ENCODE data around the gene NXPE3. TPM values are rescaled to one million over a fixed set of nuclear protein-coding genes. Genes with fewer than 3 reads are reported as not detected.
A peak's percentile ranks its signal among the peaks of the same experiment; 100 is the strongest.

NXPE3 gene
- total RNA-seq, result 10 to 100 TPM; 17.0 to 27.1 (median 21.1) TPM
- total RNA-seq (2013), result 10.9 TPM

- WGBS (ENCODE audit: insufficient coverage), result under 1% methylated on average over 78 of the region's 78 CpGs
- Histone ChIP-seq H3K4me3 (ENCODE audit: low read length) (peak within 1 kb of the TSS; percentile 82), H3K4me1 (ENCODE audit: control insufficient read depth, insufficient read depth, low read length) (peaks cover 16% of the 10 kb centered on the region), H3K27ac (ENCODE audit: low read length) (peak within 1 kb of the TSS; percentile 95), H3K27me3 (ENCODE audit: control insufficient read depth, insufficient read depth, low read length) (no peaks in the 10 kb centered on the region), H3K36me3 (ENCODE audit: control insufficient read depth, insufficient read depth, low read length) (peaks cover 16% of the 10 kb centered on the region), H3K9me3 (ENCODE audit: control insufficient read depth, insufficient read depth, low read length) (no peaks in the 10 kb centered on the region)
- no peak for TF ChIP-seq CTCF (IDR thresholded peaks at IDR 0.05)
- peak; percentile 94 to 95 for DNase-seq
- Mint-ChIP-seq H3K27me3 (ENCODE audit: low read depth in 2 of 2) (no peaks in the 10 kb centered on the region), H3K27ac (peak within 1 kb of the TSS; percentile 91 to 97), H3K4me1 (peaks cover 24 to 34% of the 10 kb centered on the region in 2 donors), H3K4me3 (peak within 1 kb of the TSS; percentile 95), H3K9me3 (no peaks in the 10 kb centered on the region), H3K36me3 (peaks cover 11% of the 10 kb centered on the region)
- intact Hi-C loops (cut with micrococcal nuclease), result loop anchor here (1.0 to 2.0 kb wide), 3 partner anchors 55 to 206 kb away; partner anchors contain the start of genes CEP97 and ZBTB11
- ATAC-seq, result peak; percentile 93 to 97 (median 94)
These were observed at the start of gene NXPE3 for GRCh38 chr3:101779047-101779821. Gene NXPE3 (plus strand): TSS chr3:101779211. CDS start chr3:101785597, 6,386 bp downstream.

GRCh38 chr3:101729586-101729985 is 49.4 kb upstream of the NXPE3 start:
- no peak overlapping the region for H3K27ac ChIP-seq (ENCODE audit: low read length)
- ATAC-seq (no peak), DNase-seq (no peak)
- no peak overlapping the region for H3K4me3 ChIP-seq (ENCODE audit: low read length)
- Mint-ChIP-seq H3K27ac (no peak overlapping the region), H3K36me3 (peaks cover 6% of the 10 kb centered on the region), H3K9me3 (no peaks in the 10 kb centered on the region), H3K27me3 (ENCODE audit: low read depth in 2 of 2) (no peaks in the 10 kb centered on the region), H3K4me1 (peaks cover 10 to 11% of the 10 kb centered on the region in 2 donors), H3K4me3 (no peak overlapping the region)
- intact Hi-C loops (cut with micrococcal nuclease), result no loop called here
- peaks cover 27% of the 10 kb centered on the region for H3K36me3 ChIP-seq (ENCODE audit: control insufficient read depth, insufficient read depth, low read length)
- no peak for TF ChIP-seq CTCF (IDR thresholded peaks at IDR 0.05)
- H3K9me3 ChIP-seq (ENCODE audit: control insufficient read depth, insufficient read depth, low read length), result no peaks in the 10 kb centered on the region
- WGBS (ENCODE audit: insufficient coverage), result 100% methylated on average over 4 of the region's 5 CpGs
- no peaks in the 10 kb centered on the region for H3K27me3 ChIP-seq (ENCODE audit: control insufficient read depth, insufficient read depth, low read length)
- peaks cover 5% of the 10 kb centered on the region for H3K4me1 ChIP-seq (ENCODE audit: control insufficient read depth, insufficient read depth, low read length)

DNA sequence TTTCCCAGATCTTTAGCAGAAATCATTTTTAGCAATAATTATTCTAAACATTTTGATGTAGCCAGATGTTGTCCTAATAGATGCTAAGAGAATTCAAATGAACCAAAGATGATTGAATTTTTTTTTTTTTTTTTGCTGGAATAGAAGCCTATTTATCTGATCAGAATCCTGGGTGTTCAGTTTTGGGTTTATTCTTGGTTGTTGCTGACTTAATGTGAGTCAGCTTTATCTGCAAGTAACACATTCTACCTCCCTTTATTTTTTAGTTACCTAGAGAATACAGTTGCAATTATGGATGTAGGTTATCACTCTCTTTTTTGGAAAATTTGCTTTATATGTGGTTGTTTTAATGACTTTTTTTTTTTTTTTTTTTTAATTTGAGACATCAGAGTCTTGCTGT is 48.2 kb upstream of the NXPE3 start:
- peaks cover 10% of the 10 kb centered on the region for H3K36me3 Mint-ChIP-seq
- Histone ChIP-seq H3K4me3 (ENCODE audit: low read length) (no peak overlapping the region), H3K36me3 (ENCODE audit: control insufficient read depth, insufficient read depth, low read length) (peaks cover 39% of the 10 kb centered on the region), H3K4me1 (ENCODE audit: control insufficient read depth, insufficient read depth, low read length) (no peaks in the 10 kb centered on the region), H3K27me3 (ENCODE audit: control insufficient read depth, insufficient read depth, low read length) (no peaks in the 10 kb centered on the region), H3K9me3 (ENCODE audit: control insufficient read depth, insufficient read depth, low read length) (no peaks in the 10 kb centered on the region), H3K27ac (ENCODE audit: low read length) (no peak overlapping the region)
- H3K4me1 Mint-ChIP-seq, result peaks cover 2% of the 10 kb centered on the region in 2 donors
- H3K9me3 Mint-ChIP-seq, result no peaks in the 10 kb centered on the region
- no peak for ATAC-seq
- H3K27me3 Mint-ChIP-seq (ENCODE audit: low read depth in 2 of 2), result no peaks in the 10 kb centered on the region
- no peak for DNase-seq
- H3K4me3 Mint-ChIP-seq, result no peak overlapping the region
- no peak overlapping the region for H3K27ac Mint-ChIP-seq
- TF ChIP-seq CTCF (IDR thresholded peaks at IDR 0.05), result no peak
- intact Hi-C loops (cut with micrococcal nuclease), result no loop called here
